Spleen (tissue), 11 donors: ENCODE results near the gene CNBD2. TPM values are rescaled to one million over a fixed set of nuclear protein-coding genes. Genes with fewer than 3 reads are reported as not detected.
"Not testable (repeated sequence)": the region's sequence is repeated elsewhere in the genome, so short reads cannot be mapped to it uniquely, and the experiment has no call there.

ENCODE experiments used
- DNase-seq: peaks from one replicate; pipeline ENCODE4 v3.0.0-alpha.2; 2020
- H3K27ac ChIP-seq, 8 donors: fragments of 200-600 bp; sonication (generic) in 7 of 8; 1 replicate in 4 of 8; 2 replicates in 4 of 8; pipeline versions ENCODE4 v1.5.0 to v1.8.0; 2016 to 2021; ENCODE audit warnings: inconsistent platforms in 4 of 8, mild to moderate bottlenecking in 4 of 8, moderate library complexity in 1 of 8
- H3K27me3 ChIP-seq, 7 donors: fragments of 200-600 bp; sonication (generic) in 6 of 7; replicated peaks in 1 of 7; 1 replicate in 4 of 7; 2 replicates in 3 of 7; pipeline versions ENCODE4 v1.5.0 to v1.8.0; 2016 to 2021; ENCODE audit warnings: inconsistent platforms in 3 of 7, mild to moderate bottlenecking in 1 of 7
- H3K36me3 ChIP-seq, 6 donors: fragments of 200-600 bp; sonication (generic) in 5 of 6; 1 replicate in 4 of 6; 2 replicates in 2 of 6; pipeline versions ENCODE4 v1.5.0 to v1.8.0; 2016 to 2021; ENCODE audit warnings: inconsistent platforms in 2 of 6
- H3K4me1 ChIP-seq, 6 donors: fragments of 200-600 bp; sonication (generic) in 5 of 6; 1 replicate in 3 of 6; 2 replicates in 3 of 6; pipeline versions ENCODE4 v1.5.0 to v1.8.0; 2016 to 2021; ENCODE audit warnings: inconsistent platforms in 3 of 6
- H3K4me3 ChIP-seq, 8 donors: fragments of 200-600 bp; sonication (generic) in 7 of 8; 1 replicate in 4 of 8; 2 replicates in 4 of 8; pipeline versions ENCODE4 v1.5.0 to v1.8.0; 2016 to 2021; ENCODE audit warnings: inconsistent platforms in 4 of 8, mild to moderate bottlenecking in 4 of 8, moderate library complexity in 2 of 8
- H3K9me3 ChIP-seq, 8 donors: fragments of 200-600 bp; sonication (generic) in 7 of 8; 1 replicate in 4 of 8; 2 replicates in 4 of 8; pipeline versions ENCODE4 v1.5.0 to v1.8.0; 2016 to 2021; ENCODE audit warnings: inconsistent platforms in 4 of 8
- CTCF ChIP-seq, 11 experiments: fragments of 200-600 bp in 7 of 11; fragments of 450-650 bp in 4 of 11; sonication (generic) in 4 of 11; IDR thresholded peaks in 8 of 11; conservative IDR thresholded peaks in 3 of 11; 1 replicate in 7 of 11; 2 replicates in 4 of 11; pipeline versions ENCODE4 v1.4.0 to v1.8.0; 2016 to 2021; ENCODE audit warnings: antibody characterized with exemption in 11 of 11, inconsistent platforms in 4 of 11, mild to moderate bottlenecking in 1 of 11
- POLR2A ChIP-seq, 3 donors: fragments of 450-650 bp; IDR thresholded peaks; one replicate each; pipeline ENCODE4 v1.5.1; 2017; ENCODE audit warnings: antibody characterized with exemption in 3 of 3, mild to moderate bottlenecking in 1 of 3
- POLR2AphosphoS5 ChIP-seq, 3 donors: sonication (generic); formaldehyde crosslinking; IDR thresholded peaks; one replicate each; pipeline ENCODE4 v1.5.1; 2017; ENCODE audit warnings: antibody characterized with exemption in 3 of 3
- WGBS, 5 donors: extraction: QIAGEN DNeasy Blood & Tissue Kit in 3 of 5; methylation state at CpG; one replicate each; pipeline versions ENCODE4 v1.1.5 to v1.1.7; 2013 to 2018; 5-methylcytosine and 5-hydroxymethylcytosine counted together
- intact Hi-C: fragments of 100-400 bp; cut with DNase I; formaldehyde crosslinking; loops from one replicate; pipeline ENCODE4 v1.15.0; 2023; ENCODE audit warnings: low total_unique reads
- polyA plus RNA-seq, 3 donors: library from polyadenylated mRNA; stranded (reverse); fragments of 200-250 nt; gene quantifications; one replicate each; pipeline ENCODE4 v1.2.1, GENCODE V29; 2013
- total RNA-seq, 7 donors: library from RNA; depleted of rRNA in 3 of 7; stranded (reverse); fragments of >200 nt in 3 of 7; fragmentation: NEBNext Ultra II Directional in 4 of 7; extraction: Animal tissue kit (Norgen Biotek cat#: 25700) in 4 of 7; gene quantifications; one replicate each; pipeline versions ENCODE4 v1.1.0 to v1.2.1, GENCODE V29; 2016 to 2021
- donor health status: healthy with polysubstance abuse.
- donor health status: DM: no; HTN: no; CAD: no; lungs with moderate emphysema.
- donor health status: DM: no; HTN: no; CAD: no.
- donor health status: Bipolar disorder and iron deficiency.
- donor health status: healthy.
- donor health status: DM: no; HTN: no; CAD: no.
- donor health status: DM: yes; HTN: yes; CAD: no.

Gene CNBD2
- total and polyA plus RNA-seq, 10 donors: 3.7 to 28.4 (median 7.4) TPM

GRCh38 chr20:35947907-35948306 lies 20.5 kb upstream of the CNBD2 start:
- no peak for DNase-seq
- intact Hi-C loops: no loop called here
- no peak overlapping the region for H3K27ac ChIP-seq
- H3K27me3 ChIP-seq: no peaks in the 10 kb centered on the region
- peaks cover 9 to 19% (median 13%) of the 10 kb centered on the region in 6 donors for H3K4me1 ChIP-seq
- no peak overlapping the region for H3K4me3 ChIP-seq
- TF ChIP-seq POLR2A (IDR thresholded peaks at IDR 0.05) (no peak), CTCF (IDR thresholded peaks at IDR 0.05 in 8 of 11, conservative IDR thresholded peaks at IDR 0.05 in 3 of 11) (no peak), POLR2AphosphoS5 (IDR thresholded peaks at IDR 0.05) (no peak)
- H3K9me3 ChIP-seq: no peaks in the 10 kb centered on the region
- 90 to 96% (median 93%) methylated on average over 2 of the region's 2 CpGs for WGBS, 5 donors
- peaks cover 0 to 82% (median 39%) of the 10 kb centered on the region in 6 donors for H3K36me3 ChIP-seq

GRCh38 chr20:35950093-35950492 lies 18.3 kb upstream of the CNBD2 start:
- WGBS, 5 donors: 95 to 98% (median 96%) methylated on average over 7 of the region's 7 CpGs
- intact Hi-C loops: no loop called here
- DNase-seq: no peak

GRCh38 chr20:35952080-35952479 lies 16.3 kb upstream of the CNBD2 start:
- WGBS, 5 donors: 95 to 99% (median 96%) methylated on average over 14 of the region's 14 CpGs
- peak overlapping the region in 1 of 8 donors; percentile 94 for H3K4me3 ChIP-seq
- H3K27ac ChIP-seq: peak overlapping the region in 3 of 8 donors; percentile 98 to 100 (median 100)
- TF ChIP-seq POLR2AphosphoS5 (IDR thresholded peaks at IDR 0.05): peak in 1 of 3 donors; percentile 19
- DNase-seq, H3K27me3 ChIP-seq, H3K9me3 ChIP-seq, intact Hi-C loops: not testable (repeated sequence)
- peaks cover 0 to 40% (median 15%) of the 10 kb centered on the region in 6 donors for H3K36me3 ChIP-seq
- peaks cover 19 to 40% (median 30%) of the 10 kb centered on the region in 6 donors for H3K4me1 ChIP-seq

More at GRCh38 chr20:35950093-35950492, 18.3 kb upstream of the CNBD2 start:
- TF ChIP-seq POLR2AphosphoS5 (IDR thresholded peaks at IDR 0.05): no peak
- TF ChIP-seq CTCF (IDR thresholded peaks at IDR 0.05 in 8 of 11, conservative IDR thresholded peaks at IDR 0.05 in 3 of 11): no peak
- no peak for TF ChIP-seq POLR2A (IDR thresholded peaks at IDR 0.05)
- H3K36me3 ChIP-seq: peaks cover 0 to 60% (median 23%) of the 10 kb centered on the region in 6 donors
- H3K27ac ChIP-seq: no peak overlapping the region
- H3K4me3 ChIP-seq: no peak overlapping the region
- peaks cover 14 to 30% (median 22%) of the 10 kb centered on the region in 6 donors for H3K4me1 ChIP-seq
- H3K27me3 ChIP-seq: no peaks in the 10 kb centered on the region
- no peaks in the 10 kb centered on the region for H3K9me3 ChIP-seq

GRCh38 chr20:35952480-35953386 lies 15.7 kb upstream of the CNBD2 start:
- TF ChIP-seq POLR2A (IDR thresholded peaks at IDR 0.05) (no peak), CTCF (IDR thresholded peaks at IDR 0.05 in 8 of 11, conservative IDR thresholded peaks at IDR 0.05 in 3 of 11) (no peak), POLR2AphosphoS5 (IDR thresholded peaks at IDR 0.05) (no peak)
- Histone ChIP-seq H3K9me3 (no peaks in the 10 kb centered on the region), H3K27me3 (no peaks in the 10 kb centered on the region), H3K4me1 (peaks cover 19 to 40% (median 30%) of the 10 kb centered on the region in 6 donors), H3K36me3 (peaks cover 0 to 34% (median 9%) of the 10 kb centered on the region in 6 donors), H3K4me3 (peak overlapping the region; percentile 50 to 94 (median 84)), H3K27ac (peak overlapping the region; percentile 97 to 100 (median 99))
- 46 to 67% (median 56%) methylated on average over 6 of the region's 6 CpGs for WGBS, 5 donors
- intact Hi-C loops: no loop called here
- DNase-seq: no peak
